Cardiac atrium fibroblast (primary cell): ENCODE results near the gene SPEM1. TPM values are rescaled to one million over a fixed set of nuclear protein-coding genes. Genes with fewer than 3 reads are reported as not detected.

ENCODE experiments used
- total RNA-seq: library from RNA; depleted of rRNA; stranded (reverse); fragments of >200 nt; gene quantifications from 2 replicates; pipeline ENCODE4 v1.2.3, GENCODE V29; 2015

The SPEM1 gene, protein sequence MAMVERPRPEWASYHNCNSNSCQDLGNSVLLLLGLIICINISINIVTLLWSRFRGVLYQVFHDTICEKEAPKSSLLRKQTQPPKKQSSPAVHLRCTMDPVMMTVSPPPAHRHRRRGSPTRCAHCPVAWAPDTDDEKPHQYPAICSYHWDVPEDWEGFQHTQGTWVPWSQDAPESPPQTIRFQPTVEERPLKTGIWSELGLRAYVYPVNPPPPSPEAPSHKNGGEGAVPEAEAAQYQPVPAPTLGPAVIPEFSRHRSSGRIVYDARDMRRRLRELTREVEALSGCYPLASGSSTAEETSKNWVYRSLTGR
- not detected in 2 replicates for total RNA-seq

DNA sequence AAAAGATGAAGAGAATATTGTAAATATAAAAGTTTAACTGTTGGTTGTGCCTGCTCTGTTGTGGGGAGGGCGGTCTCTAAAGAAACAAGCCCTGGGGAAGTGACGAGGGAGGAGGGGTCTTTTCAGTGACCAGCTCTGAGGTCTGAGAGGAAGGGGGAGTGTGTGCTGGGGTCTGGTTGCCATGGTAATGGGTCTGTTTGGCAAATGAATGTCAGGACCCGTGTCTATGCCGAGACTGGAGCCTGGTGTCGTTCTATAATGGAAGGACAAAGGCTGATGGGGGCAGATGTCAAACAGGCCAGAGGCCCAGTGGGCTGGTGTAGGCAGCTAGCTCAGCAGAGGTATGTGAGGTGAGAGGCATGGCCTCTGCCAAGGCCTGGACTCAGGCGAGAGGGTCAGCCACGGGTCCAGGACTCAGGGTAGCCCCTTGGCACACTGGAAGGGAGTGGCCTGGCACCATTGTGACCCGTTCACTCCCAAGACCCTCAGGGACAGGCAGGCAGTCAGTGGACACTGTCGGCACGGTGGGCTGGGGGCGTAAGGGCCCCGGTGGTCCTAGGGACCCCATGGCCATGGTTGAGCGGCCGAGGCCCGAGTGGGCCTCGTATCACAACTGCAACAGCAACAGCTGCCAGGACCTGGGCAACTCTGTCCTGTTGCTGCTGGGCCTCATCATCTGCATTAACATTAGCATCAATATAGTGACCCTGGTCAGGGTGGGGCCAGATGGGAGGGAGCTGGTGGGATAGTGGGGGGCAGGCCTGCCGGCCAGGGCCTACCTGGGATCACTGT lies at the start of gene SPEM1:
Gene SPEM1, plus strand, starts transcription at position 506 of the 792 bp plus-strand sequence. Its CDS starts 61 bp downstream, at position 567.

DNA sequence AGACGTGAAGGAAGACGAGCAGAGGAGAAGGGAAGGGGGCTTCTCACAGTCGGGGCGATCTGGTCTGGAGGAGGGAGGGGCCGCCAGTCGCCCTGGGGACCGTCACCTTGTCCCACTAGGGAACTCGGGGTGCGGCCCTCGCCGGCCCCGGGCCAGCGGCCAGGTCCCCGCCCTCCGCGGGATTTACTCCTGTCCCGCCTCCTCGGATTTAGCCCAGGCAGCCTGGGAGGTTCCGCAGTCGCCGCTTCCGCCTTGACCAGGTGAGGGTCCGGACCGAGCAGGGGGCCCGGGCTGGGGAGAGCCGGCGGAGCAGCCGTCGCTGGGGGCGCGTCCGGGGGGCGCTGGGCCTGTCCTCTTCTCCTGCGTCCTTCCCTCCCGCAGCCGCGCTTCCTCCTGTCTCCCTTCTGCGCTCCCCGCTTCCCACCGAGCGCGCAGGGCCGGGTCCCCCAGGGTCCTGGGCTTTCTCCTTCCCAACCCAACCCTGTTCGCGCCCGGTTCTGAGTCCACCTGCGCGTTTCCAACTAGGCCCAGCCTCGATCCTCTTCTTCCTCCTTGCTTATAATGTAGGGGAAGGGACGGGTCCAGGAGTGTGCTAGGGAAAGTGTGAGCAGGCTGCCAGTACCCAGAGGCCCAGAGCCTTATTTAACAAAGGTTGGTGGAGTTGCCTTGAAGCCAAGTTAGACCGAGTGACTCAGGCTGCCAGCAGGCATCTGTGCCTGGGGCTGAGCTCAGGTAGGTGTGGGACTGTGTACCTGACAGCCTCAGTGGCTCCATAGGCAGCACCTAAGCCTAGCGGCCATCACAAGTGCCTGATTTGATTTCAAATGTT lies 39.1 kb upstream of the SPEM1 start, which contains the start of gene TNK1:
Gene TNK1, plus strand, starts transcription at position 235 of the 829 bp plus-strand sequence. CDS start 1,838 bp downstream, outside the sequence.

DNA sequence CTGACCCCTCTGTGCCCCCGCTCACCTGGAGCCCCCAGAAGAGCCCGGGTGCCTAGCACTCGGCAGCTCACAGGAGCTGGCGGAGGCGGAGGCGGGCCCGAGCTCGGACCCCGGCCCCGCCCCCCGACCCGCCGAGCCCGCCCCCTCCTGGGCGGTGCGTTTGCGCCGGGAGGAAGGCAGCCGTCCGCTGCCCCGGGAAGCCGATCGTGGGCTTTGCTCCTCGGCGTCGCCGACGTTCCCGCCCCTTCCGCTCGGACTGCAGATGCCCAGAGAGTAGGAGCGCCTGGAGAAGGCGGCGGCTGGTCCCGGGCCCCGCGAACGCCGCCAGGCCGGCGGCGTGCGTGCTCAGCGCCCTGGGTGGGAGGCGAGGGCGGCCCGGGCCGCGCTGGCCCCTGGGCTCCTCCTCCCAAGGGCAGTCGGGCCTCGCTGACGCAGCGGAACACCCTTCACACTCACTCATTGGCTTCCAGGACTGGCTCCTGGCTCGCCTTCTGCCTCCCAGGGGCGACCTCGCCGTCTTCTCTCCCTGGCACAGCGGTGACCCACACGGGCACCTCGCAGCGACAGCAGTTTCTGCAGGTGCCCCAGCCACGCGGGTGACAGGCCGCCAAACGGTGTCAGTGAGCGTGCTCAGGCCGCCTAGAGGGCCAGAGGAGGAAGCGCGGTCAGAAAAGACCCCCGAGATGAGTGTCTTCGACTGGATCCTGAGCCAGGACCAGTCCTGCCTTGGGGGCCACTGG lies 25.5 kb upstream of the SPEM1 start, which contains the start of gene PLSCR3:
Gene PLSCR3, minus strand, starts transcription at position 74 of the 740 bp plus-strand sequence. CDS start 415 bp downstream, outside the sequence.

DNA sequence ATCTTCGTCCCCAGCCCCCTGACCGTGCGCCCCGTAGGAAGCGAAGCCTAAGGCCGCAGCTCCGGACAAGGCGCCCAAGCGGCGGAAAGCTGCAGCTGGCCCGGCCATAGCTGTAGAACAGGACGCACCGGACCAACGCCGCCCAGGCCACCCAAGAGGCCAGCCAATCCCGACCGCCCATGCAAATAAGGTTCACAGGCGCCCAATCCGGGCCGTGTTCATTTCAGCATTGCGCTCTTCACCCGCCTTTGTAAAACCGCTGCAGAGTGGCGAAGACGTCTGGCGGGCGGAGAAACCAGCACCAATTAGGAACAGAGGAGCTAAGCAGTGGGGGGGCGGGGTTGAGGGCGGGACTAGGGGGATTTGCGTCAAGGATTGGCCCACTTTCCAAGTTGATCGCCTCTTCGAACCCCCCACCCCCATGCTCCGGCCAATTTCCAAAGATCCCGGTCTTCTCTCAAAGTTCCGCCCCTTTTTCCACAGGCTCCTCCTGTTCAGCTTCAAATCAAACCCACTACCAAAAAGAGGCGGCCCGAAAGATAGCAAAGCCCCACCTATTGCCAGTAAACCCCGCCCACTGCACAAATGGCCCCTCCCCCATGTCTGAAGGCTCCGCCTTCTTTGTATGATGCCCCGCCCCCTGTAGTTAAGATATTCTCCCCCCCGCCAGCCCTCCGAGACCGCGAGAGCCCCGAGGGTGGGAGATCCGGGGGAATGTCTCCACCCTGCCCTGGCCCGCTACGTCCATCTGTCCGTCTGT lies 16.0 kb upstream of the SPEM1 start, which contains the start of gene TMEM256:
Gene TMEM256, minus strand, starts transcription at position 121 of the 760 bp plus-strand sequence. Its CDS starts 13 bp downstream, at position 108.

DNA sequence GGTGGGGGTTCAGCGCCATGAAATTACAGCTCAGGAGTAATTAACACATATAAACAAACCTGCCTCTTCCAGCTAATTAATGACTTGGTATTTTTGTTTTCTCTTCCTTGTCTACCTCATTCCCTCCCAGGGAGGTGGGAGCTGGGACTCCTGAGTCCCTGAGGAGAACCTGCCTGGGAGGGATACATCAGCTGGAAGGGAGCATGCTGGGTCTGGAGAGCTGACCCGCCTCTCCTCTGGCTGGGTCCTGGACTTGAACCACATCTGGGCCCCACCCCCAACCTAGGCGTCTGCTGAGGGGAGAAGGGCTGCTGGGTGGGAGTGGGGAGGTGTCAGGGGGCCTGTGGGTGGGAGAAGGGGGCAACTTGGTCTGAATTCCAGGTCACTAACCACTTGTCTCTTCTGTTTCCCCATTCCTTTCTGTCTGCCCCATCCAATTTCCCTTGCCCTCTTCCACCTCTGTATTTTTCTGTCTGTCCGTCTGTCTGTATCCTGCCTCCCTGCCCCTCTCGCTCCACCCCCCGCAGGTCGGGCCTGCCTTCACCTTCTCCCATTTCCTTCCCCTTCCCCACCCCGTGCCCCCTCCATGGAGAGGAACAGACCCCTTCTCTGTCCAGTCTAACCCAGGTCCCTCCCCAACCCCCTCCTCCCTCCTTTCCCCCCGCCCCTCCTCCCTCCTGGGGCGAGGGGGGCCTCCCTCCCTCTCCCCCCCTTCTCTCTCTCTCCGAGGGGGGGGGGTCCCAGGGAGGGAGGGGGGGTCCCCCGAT lies 12.5 kb upstream of the SPEM1 start, which contains the start of gene NLGN2:
Gene NLGN2, plus strand, starts transcription at position 361 of the 767 bp plus-strand sequence. CDS start 411 bp downstream, outside the sequence.

DNA sequence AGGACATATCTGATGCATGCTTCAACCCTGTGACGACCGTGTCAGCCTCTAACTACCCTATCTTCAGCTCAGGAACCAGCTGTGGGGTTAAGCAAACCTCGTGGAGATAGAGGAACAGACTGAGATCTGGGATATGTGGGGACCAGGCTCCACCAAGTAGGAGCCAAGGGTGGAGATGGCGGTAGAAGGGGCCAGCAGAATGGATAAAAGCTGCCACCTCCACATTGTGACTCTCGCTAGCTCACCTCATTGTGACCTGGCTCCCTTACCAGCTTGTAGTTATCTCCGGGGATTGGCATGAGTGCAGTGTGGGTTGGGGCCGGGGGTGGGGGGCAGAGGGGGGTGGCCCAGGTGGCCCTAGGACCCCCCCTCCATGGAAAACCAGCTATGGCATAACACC lies 5.2 kb downstream of the SPEM1 start, which contains the start of gene SPEM2:
Gene SPEM2, plus strand, starts transcription at position 301 of the 400 bp plus-strand sequence. Its CDS starts 73 bp downstream, at position 374.

DNA sequence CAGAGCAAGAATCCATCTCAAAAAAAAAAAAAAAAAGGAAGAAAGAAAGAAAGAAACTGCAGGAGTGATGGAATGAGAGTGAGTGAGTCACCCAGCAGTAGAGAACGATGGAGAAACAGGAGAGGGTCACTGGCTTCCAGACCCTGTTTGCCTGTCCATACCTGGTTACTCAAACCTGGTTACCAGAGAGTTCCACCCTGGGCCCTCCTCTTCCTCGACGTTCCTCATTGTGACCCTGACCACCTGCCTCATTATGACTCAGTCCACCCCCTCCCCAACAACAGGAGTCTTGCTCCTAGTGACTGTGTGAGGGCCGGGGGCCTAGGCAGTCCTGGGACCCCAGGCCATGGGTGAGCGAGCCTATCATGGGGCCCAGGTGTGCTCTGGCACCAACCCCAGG lies 8.4 kb downstream of the SPEM1 start, which contains the start of gene SPEM3:
Gene SPEM3, plus strand, starts transcription at position 301 of the 400 bp plus-strand sequence. Its CDS starts 46 bp downstream, at position 347.

DNA sequence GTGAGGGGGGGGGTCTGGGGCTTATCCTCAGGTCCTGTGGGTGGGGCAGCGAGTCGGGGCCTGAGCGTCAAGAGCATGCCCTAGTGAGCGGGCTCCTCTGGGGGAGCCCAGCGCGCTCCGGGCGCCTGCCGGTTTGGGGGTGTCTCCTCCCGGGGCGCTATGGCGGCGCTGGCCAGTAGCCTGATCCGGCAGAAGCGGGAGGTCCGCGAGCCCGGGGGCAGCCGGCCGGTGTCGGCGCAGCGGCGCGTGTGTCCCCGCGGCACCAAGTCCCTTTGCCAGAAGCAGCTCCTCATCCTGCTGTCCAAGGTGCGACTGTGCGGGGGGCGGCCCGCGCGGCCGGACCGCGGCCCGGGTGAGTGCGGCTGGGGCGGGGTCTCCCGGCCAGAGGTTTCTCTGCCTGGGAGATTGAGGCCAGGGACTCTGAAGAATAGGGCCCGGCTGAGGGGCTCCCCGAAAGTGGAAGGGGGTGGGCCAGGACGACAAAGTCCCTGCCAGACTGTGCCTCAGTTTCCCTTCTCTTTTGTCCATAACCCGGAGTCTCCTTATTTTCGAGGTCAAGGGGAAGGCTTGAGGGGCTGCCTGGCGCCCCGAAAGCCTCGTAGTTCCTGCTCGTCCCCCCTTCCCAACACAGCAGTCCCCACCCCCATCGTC lies 19.5 kb downstream of the SPEM1 start, which contains the start of gene FGF11:
Gene FGF11, plus strand, starts transcription at position 51 of the 651 bp plus-strand sequence. Its CDS starts 109 bp downstream, at position 160.

DNA sequence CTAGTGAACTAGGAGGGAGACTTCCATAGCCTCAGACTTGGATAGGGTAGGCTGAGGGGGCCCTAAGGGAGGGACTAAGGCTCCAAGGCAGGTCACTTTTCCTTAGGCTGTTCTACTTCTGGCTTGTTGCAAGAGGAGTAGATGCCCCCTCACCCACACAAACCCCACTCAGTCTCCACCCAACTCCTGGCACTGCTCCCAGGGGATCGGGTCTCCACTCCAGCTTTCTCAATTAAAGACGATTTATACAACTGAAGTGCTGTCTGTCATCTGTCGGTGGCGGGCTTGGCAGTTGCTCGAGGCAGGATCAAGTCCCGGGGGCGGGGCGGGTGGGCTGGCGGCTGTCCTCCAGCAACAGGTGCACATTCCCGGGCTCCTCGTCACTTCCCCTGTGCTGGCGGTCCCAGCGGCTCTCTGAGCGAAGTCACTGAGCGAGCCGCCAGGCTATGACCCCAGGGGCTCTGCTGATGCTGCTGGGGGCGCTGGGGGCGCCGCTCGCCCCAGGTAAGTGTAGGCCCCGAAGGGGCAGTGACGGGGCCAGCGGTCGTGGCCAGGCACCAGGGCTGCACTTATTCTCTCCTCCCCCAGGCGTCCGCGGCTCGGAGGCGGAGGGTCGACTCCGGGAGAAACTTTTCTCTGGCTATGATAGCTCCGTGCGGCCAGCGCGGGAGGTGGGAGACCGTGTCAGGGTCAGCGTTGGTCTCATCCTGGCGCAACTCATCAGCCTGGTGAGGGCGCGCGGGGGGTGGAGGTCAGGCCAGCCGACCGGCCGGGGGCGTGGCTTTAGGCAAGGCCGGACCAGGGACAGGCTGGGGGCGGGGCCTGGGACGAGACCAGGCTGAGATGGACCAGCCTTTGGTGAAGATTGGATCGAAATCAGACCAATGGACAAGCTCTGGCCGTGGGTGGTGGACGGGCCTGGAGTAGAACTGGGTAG lies 24.8 kb downstream of the SPEM1 start, which contains the start of gene CHRNB1:
Gene CHRNB1, plus strand, starts transcription at position 380 of the 937 bp plus-strand sequence. Its CDS starts 67 bp downstream, at position 447.

Other genes with a start within 250 kb of the SPEM1 start
- 0.18 and 1.1 TPM in 2 replicates for gene ASGR1, start 241.0 kb upstream of the SPEM1 start, total RNA-seq
- gene DLG4, start 200.5 kb upstream of the SPEM1 start, total RNA-seq: 17.3 and 17.7 TPM in 2 replicates
- 559 and 643 TPM in 2 replicates for gene ACADVL, start 200.4 kb upstream of the SPEM1 start, total RNA-seq
- gene DVL2, start 185.8 kb upstream of the SPEM1 start, total RNA-seq: 33.4 and 33.9 TPM in 2 replicates
- gene PHF23, start 180.9 kb upstream of the SPEM1 start, total RNA-seq: 41.3 and 81.2 TPM in 2 replicates
- gene GABARAP, start 177.9 kb upstream of the SPEM1 start, total RNA-seq: 160 and 299 TPM in 2 replicates
- 65.3 and 66.3 TPM in 2 replicates for gene CTDNEP1, start 168.6 kb upstream of the SPEM1 start, total RNA-seq
- gene ELP5, start 168.1 kb upstream of the SPEM1 start, total RNA-seq: 22.5 and 28.7 TPM in 2 replicates
- gene CLDN7, start 157.8 kb upstream of the SPEM1 start, total RNA-seq: 0.16 and 2.0 TPM in 2 replicates
- gene SLC2A4, start 138.6 kb upstream of the SPEM1 start, total RNA-seq: 0.18 TPM in 1 of 2 replicates, not detected in the other
- gene YBX2, start 125.7 kb upstream of the SPEM1 start, total RNA-seq: not detected in 2 replicates
- gene EIF5A, start 112.7 kb upstream of the SPEM1 start, total RNA-seq: 521 and 571 TPM in 2 replicates
- 35.7 and 67.1 TPM in 2 replicates for gene GPS2, start 105.0 kb upstream of the SPEM1 start, total RNA-seq
- 10.8 and 15.7 TPM in 2 replicates for gene NEURL4, start 91.0 kb upstream of the SPEM1 start, total RNA-seq
- gene ACAP1, start 83.8 kb upstream of the SPEM1 start, total RNA-seq: not detected in 2 replicates
- gene KCTD11, start 68.2 kb upstream of the SPEM1 start, total RNA-seq: 14.9 and 20.6 TPM in 2 replicates
- not detected in 2 replicates for gene TMEM95, start 65.2 kb upstream of the SPEM1 start, total RNA-seq
- under 0.01 and 0.18 TPM in 2 replicates for gene TNK1, start 39.2 kb upstream of the SPEM1 start, total RNA-seq
- gene PLSCR3, start 25.8 kb upstream of the SPEM1 start, total RNA-seq: 62.9 and 82.3 TPM in 2 replicates
- gene TMEM256, start 16.2 kb upstream of the SPEM1 start, total RNA-seq: 147 and 158 TPM in 2 replicates
- 7.8 and 12.5 TPM in 2 replicates for gene NLGN2, start 12.5 kb upstream of the SPEM1 start, total RNA-seq
- gene SPEM2, start 5.3 kb downstream of the SPEM1 start, total RNA-seq: not detected in 2 replicates
- not detected in 2 replicates for gene SPEM3, start 8.5 kb downstream of the SPEM1 start, total RNA-seq
- 2.9 and 3.8 TPM in 2 replicates for gene TMEM102, start 15.1 kb downstream of the SPEM1 start, total RNA-seq
- 1.8 and 3.4 TPM in 2 replicates for gene FGF11, start 19.2 kb downstream of the SPEM1 start, total RNA-seq
- 6.9 and 8.3 TPM in 2 replicates for gene CHRNB1, start 24.7 kb downstream of the SPEM1 start, total RNA-seq
- gene ZBTB4, start 59.3 kb downstream of the SPEM1 start, total RNA-seq: 20.4 and 27.2 TPM in 2 replicates
- gene SLC35G6, start 61.1 kb downstream of the SPEM1 start, total RNA-seq: not detected in 2 replicates
- gene POLR2A, start 64.0 kb downstream of the SPEM1 start, total RNA-seq: 57.0 and 69.2 TPM in 2 replicates
- gene TNFSF12, start 128.7 kb downstream of the SPEM1 start, total RNA-seq: 39.2 and 40.1 TPM in 2 replicates
- gene TNFSF13, start 138.4 kb downstream of the SPEM1 start, total RNA-seq: 2.8 and 11.4 TPM in 2 replicates
- gene SENP3, start 141.6 kb downstream of the SPEM1 start, total RNA-seq: 42.2 and 62.5 TPM in 2 replicates
- 19.3 and 30.1 TPM in 2 replicates for gene CD68, start 159.3 kb downstream of the SPEM1 start, total RNA-seq
- 156 and 212 TPM in 2 replicates for gene MPDU1, start 163.5 kb downstream of the SPEM1 start, total RNA-seq
- not detected in 2 replicates for gene SOX15, start 169.8 kb downstream of the SPEM1 start, total RNA-seq
- gene FXR2, start 194.6 kb downstream of the SPEM1 start, total RNA-seq: 32.1 and 35.6 TPM in 2 replicates
- gene SAT2, start 207.5 kb downstream of the SPEM1 start, total RNA-seq: 36.8 and 47.5 TPM in 2 replicates
- gene SHBG, start 209.8 kb downstream of the SPEM1 start, total RNA-seq: 1.6 TPM in 1 of 2 replicates, not detected in the other
- gene ATP1B2, start 230.6 kb downstream of the SPEM1 start, total RNA-seq: 2.9 TPM in 1 of 2 replicates, not detected in the other